Neural cell (in vitro differentiated cells): Measurements from ENCODE around the gene TNFRSF12A.

ENCODE experiments used
- CTCF ChIP-seq: fragments of 450-650 bp; IDR thresholded peaks from 2 replicates; pipeline ENCODE4 v1.5.1; 2014; ENCODE audit warnings: antibody characterized with exemption, mild to moderate bottlenecking, moderate library complexity; ENCODE audit not compliant: poor library complexity, severe bottlenecking
- EP300 ChIP-seq: fragments of 450-650 bp; conservative IDR thresholded peaks from 2 replicates; pipeline ENCODE4 v1.6.1; 2014; ENCODE audit warnings: antibody characterized with exemption, mild to moderate bottlenecking, moderate library complexity; ENCODE audit not compliant: poor library complexity, severe bottlenecking
- EZH2 ChIP-seq: fragments of 200-600, 300-800 bp; shearing (Covaris generic), sonication (generic); IDR thresholded peaks from 2 replicates; pipeline ENCODE4 v1.6.1; 2014; ENCODE audit warnings: antibody characterized with exemption, low read length, borderline replicate concordance, mild to moderate bottlenecking; ENCODE audit not compliant: insufficient read depth, poor library complexity, severe bottlenecking
- MXI1 ChIP-seq: fragments of 450-650 bp; conservative IDR thresholded peaks from 2 replicates; pipeline ENCODE4 v1.6.1; 2014; ENCODE audit warnings: antibody characterized with exemption, mild to moderate bottlenecking; ENCODE audit not compliant: poor library complexity, severe bottlenecking
- POLR2AphosphoS5 ChIP-seq: IDR thresholded peaks from 2 replicates; pipeline ENCODE4 v1.6.1; 2012
- RAD21 ChIP-seq: fragments of 450-650 bp; conservative IDR thresholded peaks from 2 replicates; pipeline ENCODE4 v1.6.1; 2014; ENCODE audit warnings: antibody characterized with exemption, mild to moderate bottlenecking, moderate library complexity
- SMC3 ChIP-seq: fragments of 450-650 bp; conservative IDR thresholded peaks from 2 replicates; pipeline ENCODE4 v1.6.1; 2014; ENCODE audit warnings: antibody characterized with exemption, mild to moderate bottlenecking, moderate library complexity; ENCODE audit not compliant: poor library complexity
- TAF1 ChIP-seq: IDR thresholded peaks from 2 replicates; pipeline ENCODE4 v1.6.1; 2012; ENCODE audit warnings: low read depth
- TF ChIP-seq, protein P1 (sequence below): IDR thresholded peaks from 2 replicates; pipeline ENCODE4 v1.6.1; 2012; ENCODE audit warnings: borderline replicate concordance

GRCh38 chr16:2973093-2973492 lies 47.1 kb upstream of the TNFRSF12A start:
- no peak for TF ChIP-seq CTCF
- no peak for TF ChIP-seq EZH2
- no peak for TF ChIP-seq RAD21
- no peak for TF ChIP-seq POLR2AphosphoS5
- TF ChIP-seq TAF1 = no peak
- TF ChIP-seq SMC3 = no peak
- TF ChIP-seq MXI1 = no peak
- TF ChIP-seq EP300 = no peak
- TF ChIP-seq, protein P1, sequence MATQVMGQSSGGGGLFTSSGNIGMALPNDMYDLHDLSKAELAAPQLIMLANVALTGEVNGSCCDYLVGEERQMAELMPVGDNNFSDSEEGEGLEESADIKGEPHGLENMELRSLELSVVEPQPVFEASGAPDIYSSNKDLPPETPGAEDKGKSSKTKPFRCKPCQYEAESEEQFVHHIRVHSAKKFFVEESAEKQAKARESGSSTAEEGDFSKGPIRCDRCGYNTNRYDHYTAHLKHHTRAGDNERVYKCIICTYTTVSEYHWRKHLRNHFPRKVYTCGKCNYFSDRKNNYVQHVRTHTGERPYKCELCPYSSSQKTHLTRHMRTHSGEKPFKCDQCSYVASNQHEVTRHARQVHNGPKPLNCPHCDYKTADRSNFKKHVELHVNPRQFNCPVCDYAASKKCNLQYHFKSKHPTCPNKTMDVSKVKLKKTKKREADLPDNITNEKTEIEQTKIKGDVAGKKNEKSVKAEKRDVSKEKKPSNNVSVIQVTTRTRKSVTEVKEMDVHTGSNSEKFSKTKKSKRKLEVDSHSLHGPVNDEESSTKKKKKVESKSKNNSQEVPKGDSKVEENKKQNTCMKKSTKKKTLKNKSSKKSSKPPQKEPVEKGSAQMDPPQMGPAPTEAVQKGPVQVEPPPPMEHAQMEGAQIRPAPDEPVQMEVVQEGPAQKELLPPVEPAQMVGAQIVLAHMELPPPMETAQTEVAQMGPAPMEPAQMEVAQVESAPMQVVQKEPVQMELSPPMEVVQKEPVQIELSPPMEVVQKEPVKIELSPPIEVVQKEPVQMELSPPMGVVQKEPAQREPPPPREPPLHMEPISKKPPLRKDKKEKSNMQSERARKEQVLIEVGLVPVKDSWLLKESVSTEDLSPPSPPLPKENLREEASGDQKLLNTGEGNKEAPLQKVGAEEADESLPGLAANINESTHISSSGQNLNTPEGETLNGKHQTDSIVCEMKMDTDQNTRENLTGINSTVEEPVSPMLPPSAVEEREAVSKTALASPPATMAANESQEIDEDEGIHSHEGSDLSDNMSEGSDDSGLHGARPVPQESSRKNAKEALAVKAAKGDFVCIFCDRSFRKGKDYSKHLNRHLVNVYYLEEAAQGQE = no peak
